ENCODE data around the gene AFF3. TPM values are rescaled to one million over a fixed set of nuclear protein-coding genes. Genes with fewer than 3 reads are reported as not detected.

AFF3 gene
- total RNA-seq, 2 experiments from 2014 or later = 5.6 TPM

- no peaks in the 10 kb centered on the region for H3K27me3 Mint-ChIP-seq
- ChIA-PET CTCF (interaction anchor here (0.6 to 0.7 kb wide), 2 partner anchors 12 to 762 kb away, joined by 3 read pairs; no protein-coding TSS in a partner anchor), POLR2A (interaction anchor here (0.6 kb wide), 1 partner anchor 131 kb away, joined by 3 read pairs; no protein-coding TSS in a partner anchor)
- H3K27ac Mint-ChIP-seq = no peak overlapping the region
- H3K4me1 Mint-ChIP-seq = no peaks in the 10 kb centered on the region
- H3K36me3 Mint-ChIP-seq (ENCODE audit: low read depth) = no peaks in the 10 kb centered on the region
- H3K9me3 Mint-ChIP-seq (ENCODE audit: low read depth) = no peaks in the 10 kb centered on the region
- H3K4me3 Mint-ChIP-seq = no peak overlapping the region
- intact Hi-C loops (cut with DNase I, micrococcal nuclease) = no loop called here
- no peak for ATAC-seq
- DNase-seq = no peak
These were observed 571.4 kb downstream of the AFF3 start for GRCh38 chr2:99571021-99571420.

- Mint-ChIP-seq H3K4me1 (no peaks in the 10 kb centered on the region), H3K27ac (no peak overlapping the region), H3K4me3 (no peak overlapping the region), H3K27me3 (no peaks in the 10 kb centered on the region), H3K36me3 (ENCODE audit: low read depth) (no peaks in the 10 kb centered on the region), H3K9me3 (ENCODE audit: low read depth) (no peaks in the 10 kb centered on the region)
- POLR2A ChIA-PET = no interaction called here
- ATAC-seq (no peak), DNase-seq (no peak)
- CTCF ChIA-PET = no interaction called here
- intact Hi-C loops (cut with DNase I, micrococcal nuclease) = no loop called here
These were observed 573.0 kb downstream of the AFF3 start for GRCh38 chr2:99569386-99569785.

GRCh38 chr2:99565227-99565626, 577.2 kb downstream of the AFF3 start:
- DNase-seq (no peak), ATAC-seq (no peak)
- H3K9me3 Mint-ChIP-seq (ENCODE audit: low read depth) = no peaks in the 10 kb centered on the region
- H3K27ac Mint-ChIP-seq = no peak overlapping the region
- H3K27me3 Mint-ChIP-seq = no peaks in the 10 kb centered on the region
- H3K4me1 Mint-ChIP-seq = no peaks in the 10 kb centered on the region
- H3K4me3 Mint-ChIP-seq = no peak overlapping the region
- intact Hi-C loops (cut with DNase I, micrococcal nuclease) = no loop called here
- H3K36me3 Mint-ChIP-seq (ENCODE audit: low read depth) = no peaks in the 10 kb centered on the region
- CTCF ChIA-PET = no interaction called here
- POLR2A ChIA-PET = no interaction called here

- no peak for ATAC-seq
- ChIA-PET POLR2A (no interaction called here), CTCF (interaction anchor here (0.7 kb wide), 1 partner anchor 818 kb away, joined by 4 read pairs; no protein-coding TSS in a partner anchor)
- Mint-ChIP-seq H3K4me3 (no peak overlapping the region), H3K9me3 (ENCODE audit: low read depth) (no peaks in the 10 kb centered on the region), H3K27ac (no peak overlapping the region), H3K27me3 (no peaks in the 10 kb centered on the region), H3K4me1 (peaks cover 2% of the 10 kb centered on the region), H3K36me3 (ENCODE audit: low read depth) (no peaks in the 10 kb centered on the region)
- no peak for DNase-seq
- intact Hi-C loops (cut with DNase I, micrococcal nuclease) = no loop called here
These were observed 579.9 kb downstream of the AFF3 start for GRCh38 chr2:99562516-99562915.

GRCh38 chr2:99561804-99562203, 580.6 kb downstream of the AFF3 start:
- intact Hi-C loops (cut with DNase I, micrococcal nuclease) = no loop called here
- Mint-ChIP-seq H3K27ac (no peak overlapping the region), H3K4me1 (peaks cover 2% of the 10 kb centered on the region), H3K9me3 (ENCODE audit: low read depth) (no peaks in the 10 kb centered on the region), H3K36me3 (ENCODE audit: low read depth) (no peaks in the 10 kb centered on the region), H3K27me3 (no peaks in the 10 kb centered on the region), H3K4me3 (no peak overlapping the region)
- CTCF ChIA-PET = no interaction called here
- POLR2A ChIA-PET = no interaction called here
- DNase-seq (no peak), ATAC-seq (no peak)

GRCh38 chr2:99559075-99559662, 583.2 kb downstream of the AFF3 start:
- no peak overlapping the region for H3K4me3 Mint-ChIP-seq
- H3K4me1 Mint-ChIP-seq = peaks cover 2% of the 10 kb centered on the region
- ChIA-PET POLR2A (no interaction called here), CTCF (interaction anchor here (0.6 to 3.2 kb wide), 25 partner anchors 8 to 822 kb away, joined by 3 to 20 read pairs (median 3); no protein-coding TSS in a partner anchor)
- H3K9me3 Mint-ChIP-seq (ENCODE audit: low read depth) = no peaks in the 10 kb centered on the region
- peak; percentile 97 for ATAC-seq
- no peak overlapping the region for H3K27ac Mint-ChIP-seq
- DNase-seq = peak; percentile 92
- intact Hi-C loops (cut with DNase I, micrococcal nuclease) = loop anchor here (1.0 to 10.0 kb wide), 7 partner anchors 256 to 823 kb away; no protein-coding TSS in a partner anchor
- H3K36me3 Mint-ChIP-seq (ENCODE audit: low read depth) = no peaks in the 10 kb centered on the region
- H3K27me3 Mint-ChIP-seq = no peaks in the 10 kb centered on the region

- no peak for ATAC-seq
- no peak overlapping the region for H3K4me3 Mint-ChIP-seq
- DNase-seq = no peak
- H3K4me1 Mint-ChIP-seq = peaks cover 2% of the 10 kb centered on the region
- POLR2A ChIA-PET = no interaction called here
- CTCF ChIA-PET = interaction anchor here (1.5 kb wide), 1 partner anchor 11 kb away, joined by 3 read pairs; no protein-coding TSS in a partner anchor
- H3K36me3 Mint-ChIP-seq (ENCODE audit: low read depth) = peaks cover 2% of the 10 kb centered on the region
- H3K27ac Mint-ChIP-seq = no peak overlapping the region
- intact Hi-C loops (cut with DNase I, micrococcal nuclease) = loop anchor here (5.0 to 10.0 kb wide), 4 partner anchors 259 to 827 kb away; no protein-coding TSS in a partner anchor
- no peaks in the 10 kb centered on the region for H3K9me3 Mint-ChIP-seq (ENCODE audit: low read depth)
- no peaks in the 10 kb centered on the region for H3K27me3 Mint-ChIP-seq
These were observed 587.0 kb downstream of the AFF3 start for GRCh38 chr2:99555404-99555803.

GRCh38 chr2:99554871-99555270, 587.5 kb downstream of the AFF3 start:
- no peak for DNase-seq
- POLR2A ChIA-PET = no interaction called here
- intact Hi-C loops (cut with DNase I, micrococcal nuclease) = loop anchor here (5.0 to 10.0 kb wide), 4 partner anchors 260 to 827 kb away; no protein-coding TSS in a partner anchor

GRCh38 chr2:99554238-99554637, 588.2 kb downstream of the AFF3 start:
- Mint-ChIP-seq H3K27ac (no peak overlapping the region), H3K36me3 (ENCODE audit: low read depth) (peaks cover 2% of the 10 kb centered on the region), H3K4me1 (peaks cover 1% of the 10 kb centered on the region), H3K4me3 (no peak overlapping the region), H3K27me3 (no peaks in the 10 kb centered on the region), H3K9me3 (ENCODE audit: low read depth) (no peaks in the 10 kb centered on the region)
- intact Hi-C loops (cut with DNase I, micrococcal nuclease) = loop anchor here in 1 of 2 experiments (10.0 kb wide), 1 partner anchor 261 kb away; no protein-coding TSS in a partner anchor
- POLR2A ChIA-PET = no interaction called here
- CTCF ChIA-PET = no interaction called here
- DNase-seq (no peak), ATAC-seq (no peak)

More at GRCh38 chr2:99554871-99555270, 587.5 kb downstream of the AFF3 start:
- CTCF ChIA-PET = no interaction called here
- peaks cover 2% of the 10 kb centered on the region for H3K4me1 Mint-ChIP-seq
- no peaks in the 10 kb centered on the region for H3K9me3 Mint-ChIP-seq (ENCODE audit: low read depth)
- peaks cover 2% of the 10 kb centered on the region for H3K36me3 Mint-ChIP-seq (ENCODE audit: low read depth)
- H3K27ac Mint-ChIP-seq = no peak overlapping the region
- no peak overlapping the region for H3K4me3 Mint-ChIP-seq
- no peak for ATAC-seq
- H3K27me3 Mint-ChIP-seq = no peaks in the 10 kb centered on the region

- no peak overlapping the region for H3K27ac Mint-ChIP-seq
- H3K36me3 Mint-ChIP-seq (ENCODE audit: low read depth) = peaks cover 2% of the 10 kb centered on the region
- DNase-seq (no peak), ATAC-seq (no peak)
- H3K27me3 Mint-ChIP-seq = no peaks in the 10 kb centered on the region
- POLR2A ChIA-PET = no interaction called here
- intact Hi-C loops (cut with DNase I, micrococcal nuclease) = loop anchor here in 1 of 2 experiments (10.0 kb wide), 1 partner anchor 262 kb away; no protein-coding TSS in a partner anchor
- no peak overlapping the region for H3K4me3 Mint-ChIP-seq
- no peaks in the 10 kb centered on the region for H3K4me1 Mint-ChIP-seq
- CTCF ChIA-PET = interaction anchor here (0.6 kb wide), 1 partner anchor 8 kb away, joined by 3 read pairs; no protein-coding TSS in a partner anchor
- no peaks in the 10 kb centered on the region for H3K9me3 Mint-ChIP-seq (ENCODE audit: low read depth)
These were observed 589.9 kb downstream of the AFF3 start for GRCh38 chr2:99552529-99552928.

- ATAC-seq (no peak), DNase-seq (no peak)
- Mint-ChIP-seq H3K4me1 (no peaks in the 10 kb centered on the region), H3K9me3 (ENCODE audit: low read depth) (no peaks in the 10 kb centered on the region), H3K27ac (no peak overlapping the region), H3K36me3 (ENCODE audit: low read depth) (peaks cover 2% of the 10 kb centered on the region), H3K4me3 (no peak overlapping the region), H3K27me3 (no peaks in the 10 kb centered on the region)
- ChIA-PET POLR2A (no interaction called here), CTCF (interaction anchor here (1.3 kb wide), 1 partner anchor 9 kb away, joined by 3 read pairs; no protein-coding TSS in a partner anchor)
- intact Hi-C loops (cut with DNase I, micrococcal nuclease) = loop anchor here in 1 of 2 experiments (10.0 kb wide), 1 partner anchor 264 kb away; no protein-coding TSS in a partner anchor
These were observed 592.0 kb downstream of the AFF3 start for GRCh38 chr2:99550368-99550767.

- Mint-ChIP-seq H3K36me3 (ENCODE audit: low read depth) (no peaks in the 10 kb centered on the region), H3K9me3 (ENCODE audit: low read depth) (no peaks in the 10 kb centered on the region), H3K4me1 (no peaks in the 10 kb centered on the region), H3K27me3 (peaks cover 4% of the 10 kb centered on the region), H3K4me3 (no peak overlapping the region), H3K27ac (no peak overlapping the region)
- DNase-seq = no peak
- intact Hi-C loops (cut with DNase I, micrococcal nuclease) = no loop called here
- ChIA-PET CTCF (interaction anchor here (0.8 kb wide), 1 partner anchor 736 kb away, joined by 4 read pairs; no protein-coding TSS in a partner anchor), POLR2A (interaction anchor here (0.5 kb wide), 1 partner anchor 233 kb away, joined by 5 read pairs; no protein-coding TSS in a partner anchor)
- no peak for ATAC-seq
These were observed 596.8 kb downstream of the AFF3 start for GRCh38 chr2:99545604-99546003.

All from activated CD4-positive, alpha-beta T cell treated with anti-CD3 and anti-CD28 coated beads for 36 hours (primary cell).